Caki2 (cell line): Measurements from ENCODE around the gene ST3GAL2. TPM values are rescaled to one million over a fixed set of nuclear protein-coding genes. Genes with fewer than 3 reads are reported as not detected.
A peak's percentile ranks its signal among the peaks of the same experiment; 100 is the strongest.
"Not testable (repeated sequence)": the region's sequence is repeated elsewhere in the genome, so short reads cannot be mapped to it uniquely, and the experiment has no call there.

Experiments used
- DNase-seq: peaks from one replicate; pipeline ENCODE4 v3.0.0-alpha.2; 2015; ENCODE audit warnings: low read depth
- in situ Hi-C: cut with HindIII; loops from 2 replicates; pipeline ENCODE4 v1.10.0; 2016; ENCODE audit warnings: low sequenced_read_pairs, low pct_unique_long_range_greater_than_20kb, mixed read lengths
- total RNA-seq: library from RNA; depleted of rRNA; stranded (reverse); fragments of >200 nt; shearing (Covaris generic); gene quantifications from 2 replicates; pipeline ENCODE4 v1.2.3, GENCODE V29; 2014; ENCODE audit warnings: low replicate concordance

The ST3GAL2 gene
- total RNA-seq, 1 experiment from 2014 or later: 38.0 TPM

GRCh38 chr16:70377782-70378181, 61.1 kb downstream of the ST3GAL2 start:
- no peak for DNase-seq
- in situ Hi-C loops: no loop called here

- DNase-seq: no peak
- in situ Hi-C loops: no loop called here
These were observed 63.0 kb downstream of the ST3GAL2 start for GRCh38 chr16:70375636-70376611.

GRCh38 chr16:70374213-70374612, 64.7 kb downstream of the ST3GAL2 start:
- in situ Hi-C loops: no loop called here
- DNase-seq: no peak

DNA sequence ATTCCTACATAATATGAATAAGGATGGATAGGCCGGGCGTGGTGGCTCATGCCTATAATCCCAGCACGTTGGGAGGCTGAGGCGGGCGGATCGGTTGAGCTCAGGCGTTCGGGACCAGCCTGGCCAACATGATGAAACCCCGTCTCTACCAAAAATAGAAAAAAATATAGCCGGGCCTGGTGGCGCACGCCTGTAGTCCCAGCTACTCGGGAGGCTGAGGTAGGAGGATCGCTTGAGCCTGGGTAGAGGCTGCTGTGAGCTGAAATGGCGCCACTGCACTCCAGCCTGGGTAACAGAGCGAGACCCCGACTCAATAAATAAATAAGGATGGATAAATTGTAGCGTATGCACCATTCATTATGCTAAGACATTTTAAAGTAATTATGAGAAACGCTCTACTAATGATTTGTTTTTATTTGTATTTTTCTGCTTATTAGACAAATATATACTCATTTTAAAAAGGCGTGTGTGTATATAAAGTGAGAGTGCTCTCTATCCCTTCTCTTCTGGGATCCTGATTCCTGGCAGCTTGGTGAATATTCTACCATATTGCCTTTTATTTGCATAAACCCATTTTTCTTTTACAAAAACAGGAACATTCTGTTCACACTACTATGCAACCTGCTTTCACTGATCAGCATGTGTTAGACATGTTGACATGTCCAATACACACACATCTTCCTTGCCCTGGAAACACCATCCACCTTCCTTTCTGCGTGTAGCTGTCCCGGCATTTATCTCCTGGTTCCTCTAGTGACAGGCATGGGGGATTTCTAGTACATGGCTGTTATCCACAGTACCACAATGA, 65.8 kb downstream of the ST3GAL2 start:
- DNase-seq: no peak
- in situ Hi-C loops: no loop called here

DNA sequence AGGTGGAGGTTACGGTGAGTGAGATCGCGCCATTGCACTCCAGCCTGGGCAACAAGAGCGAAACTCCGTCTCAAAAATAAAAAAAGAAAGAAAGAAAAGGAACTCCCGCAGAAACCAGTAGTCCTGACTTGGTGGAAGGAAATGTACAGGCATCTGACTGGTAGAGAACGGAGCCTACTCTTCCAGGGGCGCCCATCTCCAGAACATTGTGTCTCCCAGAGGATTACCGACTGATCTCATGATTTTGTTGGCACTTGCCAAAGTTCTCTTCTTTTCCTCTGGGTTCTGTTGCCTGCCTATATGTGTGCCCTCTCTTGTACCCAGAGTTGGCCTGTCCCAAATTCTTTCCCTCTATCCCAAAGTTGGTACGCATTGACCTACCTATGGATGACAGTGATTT, 68.0 kb downstream of the ST3GAL2 start:
- no peak for DNase-seq
- in situ Hi-C loops: no loop called here

DNA sequence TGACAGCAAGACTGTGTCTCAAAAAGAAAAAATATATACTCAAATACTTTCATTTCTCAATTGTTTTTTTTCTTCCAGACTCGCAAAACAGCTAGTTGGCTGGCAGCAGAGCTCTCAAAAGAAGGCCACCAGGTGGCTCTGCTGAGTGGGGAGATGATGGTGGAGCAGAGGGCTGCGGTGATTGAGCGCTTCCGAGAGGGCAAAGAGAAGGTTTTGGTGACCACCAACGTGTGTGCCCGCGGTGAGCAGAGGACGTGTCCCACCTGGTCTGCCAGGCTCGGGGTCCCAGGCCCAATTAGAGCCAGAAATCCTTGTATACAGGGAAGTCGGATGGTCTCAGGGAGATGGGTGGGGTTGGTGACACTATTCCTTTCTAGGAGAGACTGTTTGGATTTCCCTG, 68.8 kb downstream of the ST3GAL2 start:
- in situ Hi-C loops: not testable (repeated sequence)

GRCh38 chr16:70364399-70364798, 74.5 kb downstream of the ST3GAL2 start:
- no peak for DNase-seq
- in situ Hi-C loops: no loop called here

More for the DNA sequence above, 68.8 kb downstream of the ST3GAL2 start:
- peak; percentile 36 for DNase-seq

DNA sequence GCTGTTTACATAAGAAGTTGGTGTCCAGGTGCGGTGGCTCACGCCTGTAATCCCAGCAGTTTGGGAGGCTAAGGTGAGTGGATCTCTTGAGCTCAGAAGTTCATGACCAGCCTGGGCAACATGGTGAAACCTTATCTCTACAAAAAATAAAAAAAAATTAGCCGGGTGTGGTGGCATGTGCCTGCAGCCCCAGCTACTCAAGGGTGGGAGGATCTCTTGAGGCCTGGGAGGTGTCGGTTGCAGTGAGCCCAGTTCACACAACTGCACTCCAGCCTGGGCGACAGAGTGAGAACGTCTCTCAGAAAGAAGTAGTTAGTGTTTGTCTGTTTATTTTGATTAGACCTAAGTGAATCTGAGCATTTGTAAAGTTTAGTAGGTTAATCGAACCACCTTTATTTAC, 79.3 kb downstream of the ST3GAL2 start:
- DNase-seq: no peak
- in situ Hi-C loops: no loop called here

DNA sequence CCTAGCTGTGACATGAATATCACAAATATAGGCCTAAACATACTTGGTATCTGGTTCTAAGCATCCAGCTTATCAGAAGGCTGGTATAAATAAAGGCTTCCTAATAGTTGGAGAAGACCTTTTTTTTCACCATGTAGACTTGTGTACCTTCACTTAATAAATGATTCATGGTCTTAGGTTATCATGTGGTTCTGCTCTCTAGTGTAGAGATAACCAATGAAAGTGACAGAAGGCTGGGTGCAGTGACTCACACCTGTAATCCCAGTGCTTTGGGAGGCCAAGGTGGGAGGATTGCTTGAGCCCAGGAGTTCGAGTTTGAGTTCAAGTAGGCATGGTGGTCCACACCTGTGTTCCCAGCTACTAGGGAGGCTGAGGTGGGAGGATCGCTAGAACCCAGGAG, 89.1 kb downstream of the ST3GAL2 start:
- in situ Hi-C loops: no loop called here
- no peak for DNase-seq

DNA sequence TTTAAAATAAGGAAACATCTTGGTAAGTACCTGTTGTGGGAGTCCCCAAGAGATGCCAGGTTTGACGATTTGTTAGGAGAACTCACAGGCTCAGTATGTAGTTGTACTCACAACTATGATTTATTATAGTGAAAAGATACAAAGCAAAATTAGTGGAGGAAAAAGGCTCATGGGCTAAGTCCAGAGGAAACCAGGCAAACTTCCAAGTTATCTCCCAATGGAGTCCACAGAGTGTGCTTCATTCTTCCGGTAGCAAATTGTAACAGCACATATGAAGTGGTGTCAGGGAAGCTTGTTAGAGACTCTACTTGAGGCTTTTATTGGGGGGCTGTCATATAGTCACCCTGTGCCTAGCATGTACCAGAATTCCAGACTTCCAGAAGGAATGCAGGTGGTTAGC, 89.9 kb downstream of the ST3GAL2 start:
- no peak for DNase-seq
- in situ Hi-C loops: no loop called here

DNA sequence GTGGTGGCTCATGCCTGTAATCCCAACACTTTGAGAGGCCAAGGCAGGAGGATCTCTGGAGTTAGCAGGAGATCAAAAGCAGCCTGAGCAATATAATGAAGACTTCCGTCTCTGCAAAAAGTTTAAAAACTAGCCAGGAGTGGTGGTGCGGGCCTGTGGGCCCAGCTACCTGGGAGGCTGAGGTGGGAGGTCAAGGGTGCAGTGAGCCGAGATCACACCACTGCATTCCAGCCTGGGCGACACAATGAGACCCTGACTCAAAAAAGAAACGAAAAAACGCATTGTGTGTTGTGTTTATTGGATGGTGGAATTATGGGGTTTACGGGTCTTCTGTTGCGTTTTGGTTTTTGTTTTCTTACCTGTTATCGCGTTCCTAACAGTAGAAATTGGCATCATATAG, 93.1 kb downstream of the ST3GAL2 start:
- in situ Hi-C loops: no loop called here
- no peak for DNase-seq

DNA sequence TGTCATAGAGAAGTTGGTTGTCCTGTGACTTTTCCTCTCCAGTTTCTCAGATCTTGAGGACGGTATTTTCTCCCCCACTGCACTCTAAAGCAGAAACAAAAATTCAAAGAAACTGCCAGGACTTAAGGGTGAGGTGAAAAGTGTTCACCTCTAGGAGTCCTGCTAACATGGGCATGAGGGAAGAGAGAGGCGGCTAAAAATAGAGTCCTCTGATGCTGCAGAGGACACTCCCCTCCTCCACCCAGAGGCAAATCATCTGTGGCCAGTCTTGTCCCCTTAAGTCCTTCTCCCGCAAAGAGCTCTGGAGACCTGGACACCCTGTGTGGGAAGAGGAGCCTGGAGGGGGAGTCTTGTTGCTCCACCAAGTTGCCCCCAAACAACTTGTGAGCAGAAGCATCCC, 96.9 kb downstream of the ST3GAL2 start:
- in situ Hi-C loops: no loop called here
- DNase-seq: no peak

GRCh38 chr16:70341600-70341999, 97.3 kb downstream of the ST3GAL2 start:
- in situ Hi-C loops: no loop called here
- DNase-seq: no peak

DNA sequence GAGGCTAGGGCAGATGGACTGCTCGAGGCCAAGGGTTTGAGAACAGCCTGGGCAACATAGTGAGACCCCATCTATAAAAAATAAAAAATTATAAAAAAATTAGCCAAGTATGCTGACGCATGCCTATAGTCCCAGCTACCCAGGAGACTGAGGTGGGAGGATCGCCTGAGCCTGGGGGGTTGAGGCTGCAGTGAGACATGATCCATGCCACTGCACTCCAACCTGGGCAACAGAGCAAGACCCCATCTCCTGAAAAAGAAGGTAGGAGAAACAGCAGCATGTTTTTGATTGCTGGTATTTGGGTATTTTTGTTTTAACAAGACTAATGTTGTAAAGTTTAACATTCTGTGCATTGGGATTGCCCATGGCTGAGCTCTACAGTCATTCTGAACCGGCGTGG, 101.1 kb downstream of the ST3GAL2 start:
- DNase-seq: no peak
- in situ Hi-C loops: no loop called here

DNA sequence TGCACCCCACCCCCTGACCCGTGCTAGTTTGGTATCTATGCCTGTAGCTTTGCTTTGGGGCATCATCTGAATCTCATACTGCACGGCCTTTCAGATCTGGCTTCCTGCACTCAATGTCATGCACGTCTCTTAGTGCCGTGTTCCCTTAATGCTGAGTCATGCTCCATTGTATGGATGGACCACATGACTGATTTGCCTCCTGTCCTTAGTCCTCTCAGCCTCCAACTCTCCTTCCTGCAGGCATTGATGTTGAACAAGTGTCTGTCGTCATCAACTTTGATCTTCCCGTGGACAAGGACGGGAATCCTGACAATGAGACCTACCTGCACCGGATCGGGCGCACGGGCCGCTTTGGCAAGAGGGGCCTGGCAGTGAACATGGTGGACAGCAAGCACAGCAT, 106.2 kb downstream of the ST3GAL2 start:
- in situ Hi-C loops, DNase-seq: not testable (repeated sequence)

DNA sequence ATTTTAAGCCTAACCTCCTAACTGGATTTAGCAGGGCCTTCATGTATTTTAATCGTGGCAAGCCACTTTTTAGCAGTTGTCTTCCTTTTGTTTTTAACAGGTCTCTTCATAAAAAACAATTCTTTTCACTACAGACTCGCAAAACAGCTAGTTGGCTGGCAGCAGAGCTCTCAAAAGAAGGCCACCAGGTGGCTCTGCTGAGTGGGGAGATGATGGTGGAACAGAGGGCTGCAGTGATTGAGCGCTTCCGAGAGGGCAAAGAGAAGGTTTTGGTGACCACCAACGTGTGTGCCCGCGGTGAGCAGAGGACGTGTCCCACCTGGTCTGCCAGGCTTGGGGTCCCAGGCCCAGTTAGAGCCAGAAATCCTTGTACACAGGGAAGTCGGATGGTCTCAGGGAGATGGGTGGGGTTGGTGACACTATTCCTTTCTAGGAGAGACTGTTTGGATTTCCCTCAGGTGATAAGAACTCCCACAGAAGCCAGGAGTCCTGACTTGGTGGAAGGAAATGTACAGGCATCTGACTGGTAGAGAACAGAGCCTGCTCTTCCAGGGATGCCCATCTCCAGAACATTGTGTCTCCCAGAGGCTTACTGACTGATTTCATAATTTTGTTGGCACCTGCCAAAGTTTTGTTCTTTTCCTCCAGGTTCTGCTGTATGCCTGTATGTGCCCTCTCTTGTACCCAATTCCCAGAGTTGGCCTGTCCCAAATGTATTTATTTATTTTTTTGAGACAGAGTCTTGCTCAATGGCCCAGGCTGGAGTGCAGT, 107.1 kb downstream of the ST3GAL2 start:
- DNase-seq: peak; percentile 25
- in situ Hi-C loops: no loop called here

DNA sequence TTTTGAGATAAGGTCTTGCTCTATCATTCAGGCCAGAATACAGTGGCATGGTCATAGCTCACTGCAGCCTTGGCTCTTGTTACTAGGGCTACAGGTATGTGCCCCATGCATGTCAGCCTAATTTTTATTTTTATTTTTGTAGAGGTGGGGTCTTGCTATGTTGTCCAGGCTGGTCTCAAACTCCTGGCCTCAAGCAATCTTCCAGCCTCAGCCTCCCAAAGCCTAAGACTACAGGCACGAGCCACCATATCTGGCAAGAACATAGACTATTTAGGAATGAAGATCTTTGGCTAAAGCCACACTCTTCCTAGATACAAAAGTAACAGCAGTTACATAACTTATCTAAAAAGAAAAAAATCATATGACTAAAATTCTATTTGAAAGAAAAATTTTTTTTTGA, 107.8 kb downstream of the ST3GAL2 start:
- in situ Hi-C loops: no loop called here
- no peak for DNase-seq
